K562 (cell line): Measurements from ENCODE around the gene GXYLT2. TPM values are rescaled to one million over a fixed set of nuclear protein-coding genes. Genes with fewer than 3 reads are reported as not detected.

ENCODE experiments used
- ATAC-seq: fragments of 200-7000 bp; cut with Tn5 transposase; 3 replicates; pipeline ENCODE4 v1.9.1; 2020; ENCODE audit warnings: moderate library complexity
- BruUV-seq: library from RNA; stranded (reverse); fragments of 400-500 nt; replicated peaks from 2 replicates; lab custom pipeline; 2021; lab: Mats Ljungman, UMichigan
- CTCF ChIA-PET: fragments of 300-600 bp; formaldehyde crosslinking; extraction: SDS; loops from one replicate; lab custom pipeline; 2021; ENCODE audit warnings: low intra/inter-chr PET ratio; lab: Yijun Ruan, JAX
- POLR2A ChIA-PET: fragments of 300-600, 350-650 bp; sonication (Branson Sonifier 250); formaldehyde crosslinking; extraction: SDS; loops from one replicate; lab custom pipeline; 2021; ENCODE audit warnings: antibody characterized with exemption, inconsistent platforms; lab: Yijun Ruan, JAX
- DNase-seq, 4 experiments: peaks; one replicate each; pipeline versions ENCODE4 v3.0.0 to v3.0.0-alpha.2; 2011 to 2018; ENCODE audit warnings: low spot score in 3 of 4, mixed read lengths in 3 of 4; ENCODE audit errors: extremely low read depth in 1 of 4
- FAIRE-seq: peaks from 2 replicates; lab custom pipeline; 2011; peaks lifted over from hg19 to GRCh38; lab: Jason Lieb, UNC
- H2AFZ ChIP-seq: 2 replicates; pipeline ENCODE4 v1.6.0; 2011; ENCODE audit warnings: low read depth, low read length, control low read depth, inconsistent platforms
- H3K27ac ChIP-seq: fragments of 200-600 bp; 3 replicates; pipeline ENCODE4 v1.8.0; 2011; ENCODE audit warnings: low read depth, mild to moderate bottlenecking, control low read depth, inconsistent platforms, low read length, moderate library complexity, mixed read lengths; ENCODE audit errors: extremely low read depth
- H3K27me3 ChIP-seq, 2 experiments: fragments of 300-600 bp in 1 of 2; 2 replicates in 1 of 2; 3 replicates in 1 of 2; pipeline versions ENCODE4 v1.6.0 to v1.8.0; 2011; ENCODE audit warnings: inconsistent platforms in 2 of 2, low read length in 2 of 2, mild to moderate bottlenecking in 1 of 2, mixed read lengths in 1 of 2, moderate library complexity in 1 of 2; ENCODE audit not compliant: control insufficient read depth in 2 of 2, insufficient read depth in 2 of 2
- H3K36me3 ChIP-seq: fragments of 300-600 bp; 3 replicates; pipeline ENCODE4 v1.8.0; 2011; ENCODE audit warnings: mild to moderate bottlenecking, low read length, inconsistent platforms; ENCODE audit not compliant: control insufficient read depth, insufficient read depth
- H3K4me1 ChIP-seq, 2 experiments: fragments of 200-600 bp in 1 of 2; replicated peaks in 1 of 2; 2 replicates in 1 of 2; 3 replicates in 1 of 2; pipeline versions ENCODE4 v1.5.1 to v1.8.0; 2011; ENCODE audit warnings: inconsistent platforms in 2 of 2, low read length in 2 of 2, mild to moderate bottlenecking in 1 of 2, mixed read lengths in 1 of 2, moderate library complexity in 1 of 2; ENCODE audit not compliant: control insufficient read depth in 2 of 2, insufficient read depth in 2 of 2
- H3K4me2 ChIP-seq: 2 replicates; pipeline ENCODE4 v1.6.1; 2011; ENCODE audit warnings: low read length, control low read depth, inconsistent platforms, mixed read lengths; ENCODE audit not compliant: insufficient read depth
- H3K4me3 ChIP-seq: fragments of 200-600 bp; sonication (generic), shearing (Covaris generic); 2 replicates; pipeline ENCODE4 v1.5.1; 2016; ENCODE audit warnings: control low read depth, inconsistent platforms
- H3K79me2 ChIP-seq: fragments of 200-600 bp; 3 replicates; pipeline ENCODE4 v1.8.0; 2011; ENCODE audit warnings: low read length, inconsistent platforms; ENCODE audit not compliant: control insufficient read depth, insufficient read depth
- H3K9ac ChIP-seq, 2 experiments: 2 replicates each; pipeline versions ENCODE4 v1.6.0 to v1.6.1; 2011; ENCODE audit warnings: low read depth in 2 of 2, low read length in 2 of 2, control low read depth in 1 of 2, inconsistent platforms in 1 of 2, mild to moderate bottlenecking in 1 of 2, mixed read lengths in 1 of 2; ENCODE audit not compliant: insufficient read depth in 1 of 2
- H3K9me1 ChIP-seq: one replicate; pipeline ENCODE4 v1.6.0; 2011; ENCODE audit warnings: inconsistent platforms, mild to moderate bottlenecking, low read length, moderate library complexity; ENCODE audit not compliant: control insufficient read depth, insufficient read depth
- H3K9me3 ChIP-seq: replicated peaks from 2 replicates; pipeline ENCODE4 v1.5.1; 2011; ENCODE audit warnings: low read depth, low read length, inconsistent platforms; ENCODE audit not compliant: control insufficient read depth, insufficient read depth
- H4K20me1 ChIP-seq: replicated peaks from 2 replicates; pipeline ENCODE4 v1.6.1; 2011; ENCODE audit warnings: low read length, inconsistent platforms, mixed read lengths; ENCODE audit not compliant: control insufficient read depth, insufficient read depth
- DIDO1 ChIP-seq: fragments of 450-650 bp; IDR thresholded peaks from 2 replicates; pipeline ENCODE4 v1.6.1; 2016; ENCODE audit warnings: low read depth, missing biosample characterization, missing genetic modification characterization
- HEY1 ChIP-seq: fragments of 250-450 bp; sonication (Bioruptor Pico); IDR thresholded peaks from 2 replicates; pipeline ENCODE4 v1.5.0; 2020; ENCODE audit warnings: mild to moderate bottlenecking, moderate library complexity, borderline replicate concordance
- MLX ChIP-seq, 2 experiments: fragments of 450-650 bp in 1 of 2; sonication (generic) in 1 of 2; formaldehyde crosslinking; conservative IDR thresholded peaks; 2 replicates each; pipeline versions ENCODE4 v1.4.0 to v1.8.1; 2020 to 2022; ENCODE audit warnings: mild to moderate bottlenecking in 1 of 2, missing genetic modification reagents in 1 of 2
- RERE ChIP-seq: sonication (generic); formaldehyde crosslinking; IDR thresholded peaks from 2 replicates; pipeline ENCODE4 v1.8.0; 2023; ENCODE audit warnings: missing genetic modification reagents, mild to moderate bottlenecking, borderline replicate concordance
- SRSF1 ChIP-seq: fragments of 200-400 bp; formaldehyde crosslinking; IDR thresholded peaks from 2 replicates; pipeline ENCODE4 v1.6.1; 2017; ENCODE audit warnings: mild to moderate bottlenecking, low read depth, low read length, moderate library complexity
- ZBTB43 ChIP-seq: sonication (generic); formaldehyde crosslinking; IDR thresholded peaks from 2 replicates; pipeline ENCODE4 v1.8.0; 2023; ENCODE audit warnings: mild to moderate bottlenecking, missing genetic modification reagents
- ZBTB5 ChIP-seq: fragments of 450-650 bp; IDR thresholded peaks from 2 replicates; pipeline ENCODE4 v1.6.1; 2017; ENCODE audit warnings: antibody characterized with exemption
- ZNF146 ChIP-seq: IDR thresholded peaks from one replicate; pipeline ENCODE4 v1.6.1; 2018; ENCODE audit warnings: missing compliant biosample characterization; ENCODE audit not compliant: unreplicated experiment
- WGBS: fragments of 100-300 bp; shearing (Covaris generic); methylation state at CpG from one replicate; pipeline ENCODE4 v1.1.6; 2016; ENCODE audit warnings: low coverage, mixed read lengths; ENCODE audit not compliant: insufficient coverage; ENCODE audit errors: missing lambda C conversion rate; 5-methylcytosine and 5-hydroxymethylcytosine counted together
- in situ Hi-C: fragments of 300-500 bp; cut with MboI; formaldehyde crosslinking; loops from 4 replicates; pipeline ENCODE4 v1.15.0; 2018; ENCODE audit warnings: inconsistent platforms, mixed read lengths
- intact Hi-C: fragments of 100-400 bp; cut with micrococcal nuclease; formaldehyde crosslinking; loops from 2 replicates; pipeline ENCODE4 v1.14.2; 2022
- polyA plus RNA-seq, 8 experiments: library from polyadenylated mRNA; depleted of rRNA in 4 of 8; stranded (reverse) in 5 of 8; unstranded in 3 of 8; fragments of >200 nt; fragmentation: Nextera tagmentation in 2 of 8; fragmentation: Illumina TruSeq in 1 of 8; extraction: Ambion mirVana in 2 of 8; extraction: Trizol in 1 of 8; gene quantifications; 2 replicates each; pipeline versions ENCODE4 v1.2.1 to v1.2.3, GENCODE V29; 2011 to 2014; ENCODE audit warnings: inconsistent platforms in 1 of 8, missing spikeins in 1 of 8
- total RNA-seq, 7 experiments: library from RNA; depleted of rRNA in 6 of 7; stranded (reverse); fragments of >200 nt in 6 of 7; fragmentation: Illumina TruSeq in 2 of 7; extraction: Trizol in 2 of 7; gene quantifications; 2 replicates each; pipeline versions ENCODE4 v1.2.1 to v1.2.3, GENCODE V29; 2011 to 2021; ENCODE audit warnings: low replicate concordance in 1 of 7

The GXYLT2 gene
- total and polyA plus RNA-seq, 9 of the 15 experiments (the other 6 are each of a cell fraction or from before 2014, with no cell fraction given) = 0.71 to 6.0 (median 3.3) TPM

- CTCF ChIA-PET = no interaction called here
- Histone ChIP-seq H3K27me3 (no peaks in the 10 kb centered on the region), H3K36me3 (no peaks in the 10 kb centered on the region), H3K27ac (no peak overlapping the region), H3K4me1 (peaks cover 5 to 7% of the 10 kb centered on the region in 2 experiments; a peak in 3 of 5 replicates), H2AFZ (no peak overlapping the region), H3K9me1 (no peaks in the 10 kb centered on the region)
- BruUV-seq = no TSS peak
- ATAC-seq (no peak), DNase-seq (no peak), FAIRE-seq (no peak)
- intact Hi-C loops (no loop called here), in situ Hi-C loops (no loop called here)
- POLR2A ChIA-PET = no interaction called here
- no peak for TF ChIP-seq ZBTB43 (CRISPR knock-in tag)
- no peak for TF ChIP-seq ZBTB5
- TF ChIP-seq DIDO1 (tag) = no peak
- no peak for TF ChIP-seq ZNF146 (CRISPR knock-in tag)
- TF ChIP-seq MLX (CRISPR knock-in tag; conservative IDR thresholded peaks at IDR 0.05) = no peak
- no peak for TF ChIP-seq SRSF1
- no peak for TF ChIP-seq HEY1 (CRISPR knock-in tag)
- no peak for TF ChIP-seq RERE (CRISPR knock-in tag)
- TF ChIP-seq, all 486 proteins: peak for 0
- WGBS = 32% methylated on average over 6 of the region's 6 CpGs
- H3K79me2 ChIP-seq = no peaks in the 10 kb centered on the region
- H3K9me3 ChIP-seq = no peaks in the 10 kb centered on the region
- no peaks in the 10 kb centered on the region for H4K20me1 ChIP-seq
- no peak overlapping the region for H3K9ac ChIP-seq
- no peak overlapping the region for H3K4me3 ChIP-seq
- H3K4me2 ChIP-seq = no peak overlapping the region
Observed at GRCh38 chr3:72951259-72951722, 63.4 kb downstream of the GXYLT2 start.
